Mesenteric fat pad (tissue), 1 donor: ENCODE data around the gene MFGE8. TPM values are rescaled to one million over a fixed set of nuclear protein-coding genes. Genes with fewer than 3 reads are reported as not detected.

Experiments used
- DNase-seq: peaks from one replicate; pipeline ENCODE4 v3.0.0-alpha.2; 2020; ENCODE audit warnings: low spot score
- total RNA-seq: library from RNA; stranded (reverse); fragmentation: NEBNext Ultra II Directional; extraction: Animal tissue kit (Norgen Biotek cat#: 25700); gene quantifications from one replicate; pipeline ENCODE4 v1.2.1, GENCODE V29; 2021
- donor health status: DM: yes; HTN: yes; CAD: no.

MFGE8 gene
- total RNA-seq, 1 donor from 2014 or later = 466 TPM

DNA sequence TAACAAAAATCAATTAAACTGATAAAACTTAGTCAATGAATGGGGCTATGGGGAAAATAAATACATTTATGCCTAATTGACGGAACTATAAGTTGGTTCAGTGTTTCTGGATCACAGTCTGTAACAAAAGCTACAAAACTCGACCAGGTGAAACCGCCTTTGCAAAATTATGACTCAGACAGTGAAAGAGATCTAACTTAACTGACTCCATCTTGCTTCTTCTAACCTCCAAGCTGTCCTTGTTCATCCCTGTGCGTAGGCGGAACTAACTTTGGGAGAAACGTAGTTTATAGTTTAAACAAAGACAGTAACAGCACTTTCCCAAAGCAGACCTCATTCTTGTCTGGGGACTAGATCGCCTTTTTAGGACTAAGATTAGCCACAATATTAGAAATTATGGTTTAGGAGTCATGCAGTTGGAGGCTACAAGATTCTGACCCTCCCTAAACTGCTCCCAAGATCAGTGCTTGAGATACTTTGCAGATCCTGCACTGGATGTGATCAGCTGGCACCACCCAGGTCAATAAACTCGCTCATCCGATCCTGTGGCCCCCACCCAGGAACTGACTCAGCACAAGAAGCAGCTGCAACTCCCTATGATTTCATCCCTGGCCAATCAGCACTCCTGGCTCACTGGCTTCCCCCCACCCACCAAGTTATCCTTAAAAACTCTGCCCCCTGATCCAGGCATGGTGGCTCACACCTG is 7.2 kb upstream of the MFGE8 start:
- DNase-seq = no peak

DNA sequence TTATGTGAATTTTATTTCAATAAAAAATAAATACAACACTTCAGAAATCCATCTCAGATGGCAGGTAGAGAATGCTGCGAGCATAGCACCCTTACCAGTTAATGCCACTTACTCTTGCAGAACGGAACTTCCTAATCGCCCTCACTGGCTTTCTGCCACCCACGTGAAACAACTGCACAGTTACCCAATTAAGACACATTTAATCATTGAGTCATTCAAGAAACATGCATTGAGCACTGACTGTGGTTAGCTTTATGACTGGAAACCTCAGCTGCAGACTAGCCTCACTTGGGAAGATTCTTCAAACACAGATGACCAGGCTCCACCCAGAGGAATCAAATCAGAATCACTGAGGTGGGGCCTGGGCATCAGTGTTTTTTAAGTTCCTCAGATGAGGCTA is 5.6 kb upstream of the MFGE8 start:
- DNase-seq = no peak

DNA sequence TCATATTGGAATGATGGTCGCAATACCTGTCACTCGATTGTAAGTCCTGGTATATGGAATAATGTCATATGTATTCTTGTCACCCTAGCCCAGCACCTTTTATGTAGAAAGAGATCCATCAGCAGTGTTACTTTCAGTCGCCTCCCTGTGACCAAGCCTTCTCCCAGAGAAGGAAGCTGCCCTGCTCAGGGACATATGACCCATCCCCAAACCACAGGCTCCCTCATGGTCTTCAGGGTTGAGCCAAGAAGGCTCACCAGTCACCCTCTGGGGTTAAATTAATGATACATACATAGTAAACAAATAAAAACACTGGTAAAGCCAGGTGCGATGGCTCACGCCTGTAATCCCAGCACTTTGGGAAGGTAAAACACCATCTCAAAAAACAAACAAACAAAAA is 4.6 kb upstream of the MFGE8 start:
- no peak for DNase-seq

DNA sequence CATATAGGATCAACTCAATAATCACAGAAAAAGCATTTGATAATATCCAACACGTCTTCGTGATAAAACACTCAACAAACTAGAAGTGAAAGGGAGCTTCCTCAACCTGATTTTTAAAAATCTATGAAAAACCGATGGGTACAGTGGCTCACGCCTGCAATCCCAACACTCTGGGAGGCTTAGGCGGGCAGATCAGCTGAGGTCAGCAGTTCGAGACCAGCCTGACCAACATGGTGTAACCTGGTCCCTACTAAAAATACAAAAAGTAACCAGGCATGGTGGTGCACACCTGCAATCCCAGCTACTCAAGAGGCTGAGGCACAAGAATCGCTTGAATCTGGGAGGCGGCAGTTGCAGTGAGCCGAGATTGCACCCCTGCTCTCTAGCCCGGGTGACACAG is 2.2 kb upstream of the MFGE8 start:
- no peak for DNase-seq

DNA sequence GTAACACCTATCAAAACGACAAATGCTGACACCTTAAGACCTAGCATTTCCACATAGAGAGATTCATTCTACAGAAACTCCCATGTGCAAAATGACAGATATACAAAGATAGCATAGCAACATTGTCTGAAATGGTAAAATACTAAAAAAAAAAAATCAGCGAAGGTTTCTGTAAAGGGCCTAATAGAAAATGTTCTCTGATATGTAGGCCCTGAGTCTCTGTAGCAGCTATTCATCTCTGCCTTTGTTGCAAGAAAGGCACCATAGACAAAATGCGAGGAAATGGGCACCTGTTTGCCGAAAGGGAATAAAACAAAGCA is 631 bp upstream of the MFGE8 start:
- no peak for DNase-seq

DNA sequence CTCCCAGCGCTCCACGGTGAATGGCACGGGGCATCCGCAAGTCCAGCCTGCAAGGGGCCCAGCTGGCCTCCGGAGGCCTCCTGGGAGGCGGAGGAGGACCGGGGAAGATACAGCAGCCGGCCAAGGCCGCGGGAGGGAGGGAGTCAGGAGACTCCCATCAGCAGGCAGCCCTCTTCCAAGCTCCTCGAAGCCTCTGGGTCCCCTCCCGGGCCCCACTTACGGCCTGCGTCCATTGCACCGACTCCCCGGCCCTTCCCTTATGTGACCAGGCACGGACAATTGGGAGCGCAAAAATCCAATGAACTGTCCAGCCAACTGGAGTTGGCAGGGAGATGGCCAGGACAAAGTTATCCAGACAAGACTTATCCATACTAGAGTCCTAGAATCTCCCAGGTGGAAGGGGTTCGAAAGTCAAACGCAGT is 668 bp downstream of the MFGE8 start:
- DNase-seq = no peak

DNA sequence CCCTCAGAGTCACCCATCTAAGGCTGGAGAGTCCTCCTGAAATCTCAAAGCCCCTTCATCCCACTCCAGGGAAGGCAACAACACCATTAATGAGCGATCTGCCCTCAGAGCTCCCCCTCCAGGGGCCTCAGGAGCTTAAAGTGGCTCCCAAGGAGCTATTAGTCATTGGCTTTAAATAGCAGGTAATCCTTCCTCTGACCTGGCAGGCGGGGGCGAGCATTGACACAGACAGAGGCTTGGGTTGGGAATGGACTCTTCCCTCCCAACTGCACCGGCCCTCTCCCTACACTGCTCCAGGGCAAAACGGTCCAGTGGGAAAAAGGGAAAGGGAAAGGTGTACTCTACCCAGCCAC is 1.4 kb downstream of the MFGE8 start:
- no peak for DNase-seq

DNA sequence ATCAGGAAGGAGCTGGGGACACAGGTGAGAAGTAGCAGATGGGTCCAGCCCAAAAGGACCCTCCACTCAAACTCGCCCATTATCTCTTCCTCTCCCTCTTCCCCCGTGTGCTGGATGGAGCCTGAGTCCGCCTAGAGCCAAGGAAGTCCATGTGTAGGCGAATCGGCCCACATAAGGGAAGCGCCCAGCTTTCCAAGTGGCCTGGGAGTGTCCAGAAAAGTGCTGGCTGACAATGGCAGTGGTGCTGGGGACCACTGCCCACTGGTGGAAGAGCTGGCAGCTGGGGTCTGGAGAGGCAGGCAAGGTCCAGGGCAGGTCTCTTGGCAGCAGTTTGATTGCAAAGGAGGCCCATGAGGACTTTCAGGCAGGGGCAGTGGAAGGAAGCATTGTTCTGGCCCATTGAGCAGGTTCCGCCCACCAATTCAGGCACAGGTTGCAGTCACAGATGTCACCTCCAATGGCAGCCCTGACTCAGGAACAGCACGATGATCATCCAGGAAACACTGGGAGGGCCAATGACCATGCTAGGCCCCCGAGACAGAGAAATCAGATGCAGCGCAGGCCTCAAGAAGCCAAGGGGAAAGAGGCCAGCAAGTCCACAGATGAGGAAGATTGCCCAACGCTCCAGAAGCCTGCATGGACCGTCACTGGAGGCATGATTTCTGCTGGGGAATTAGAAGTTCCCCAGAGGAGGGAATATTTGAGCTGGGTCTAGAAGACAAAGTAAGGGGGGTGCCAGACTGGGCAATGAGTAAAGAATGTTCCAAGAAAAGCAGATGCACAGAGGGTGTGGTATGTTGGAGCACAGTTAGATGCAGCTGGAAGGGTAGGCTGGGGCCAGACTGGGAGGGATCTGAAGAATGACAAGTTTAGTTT is 3.0 kb downstream of the MFGE8 start:
- DNase-seq = no peak

DNA sequence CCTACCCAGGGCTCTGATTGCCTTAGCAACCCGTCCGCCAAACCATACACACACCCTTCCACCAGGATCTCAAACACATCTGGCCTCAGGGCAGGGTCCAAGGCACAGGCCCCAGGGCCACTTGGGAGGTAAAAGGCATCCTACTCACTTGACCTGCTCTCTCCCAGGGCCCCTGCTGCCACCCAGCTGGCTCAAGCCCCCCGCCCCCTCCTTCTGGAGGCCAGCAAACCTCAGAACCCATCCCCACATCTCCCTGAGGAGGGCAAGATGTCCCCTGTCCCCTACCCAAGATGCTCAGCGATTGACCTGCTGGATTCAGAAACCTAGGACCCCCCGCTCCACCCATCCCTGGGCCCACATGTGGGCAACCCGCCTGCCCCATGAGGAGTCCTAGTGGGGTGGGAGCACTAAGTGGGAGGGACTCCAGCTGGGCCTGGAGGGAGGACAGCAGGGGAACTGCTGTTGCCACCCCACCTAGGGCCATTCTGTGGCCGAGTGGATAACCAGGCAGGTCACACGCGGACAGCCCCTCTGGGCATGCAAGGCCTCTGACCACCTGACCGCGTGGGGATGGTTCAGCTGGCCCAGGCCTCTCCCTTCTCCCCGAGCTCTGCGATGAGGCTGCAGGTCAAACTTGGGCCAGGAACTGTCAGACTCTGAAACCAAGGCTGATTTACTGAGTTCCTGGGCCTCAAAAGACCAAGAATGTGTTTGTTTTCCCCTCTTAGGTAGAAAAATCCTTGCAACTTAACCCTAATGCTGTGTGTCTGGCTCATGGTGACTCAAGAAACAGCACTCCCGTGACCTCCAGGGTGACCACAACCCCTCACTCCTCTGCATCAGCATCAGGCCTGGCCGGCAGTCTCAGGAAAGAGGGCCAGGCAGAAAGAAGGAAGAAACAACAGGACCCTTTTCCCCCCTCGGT is 4.2 kb downstream of the MFGE8 start:
- DNase-seq = no peak

DNA sequence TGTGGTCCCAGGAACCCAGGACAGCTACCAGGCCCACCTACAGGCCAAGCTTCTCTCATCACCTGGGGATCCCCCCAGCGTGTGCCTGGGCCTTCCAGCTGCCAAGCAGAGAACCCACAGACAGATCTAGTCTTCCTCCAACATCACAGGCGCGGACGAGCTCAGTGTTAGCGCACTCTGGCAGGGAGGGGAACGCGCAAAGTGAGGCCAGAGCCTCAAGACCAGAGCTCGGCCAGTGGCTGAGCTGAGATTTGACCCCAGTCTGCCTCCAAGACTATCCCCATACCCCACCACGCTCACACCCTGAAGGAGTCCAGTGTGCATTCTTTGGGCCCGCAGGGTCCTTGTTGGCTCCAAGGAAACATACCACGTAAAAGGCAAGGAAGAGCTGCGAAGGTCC is 5.1 kb downstream of the MFGE8 start:
- DNase-seq = no peak

DNA sequence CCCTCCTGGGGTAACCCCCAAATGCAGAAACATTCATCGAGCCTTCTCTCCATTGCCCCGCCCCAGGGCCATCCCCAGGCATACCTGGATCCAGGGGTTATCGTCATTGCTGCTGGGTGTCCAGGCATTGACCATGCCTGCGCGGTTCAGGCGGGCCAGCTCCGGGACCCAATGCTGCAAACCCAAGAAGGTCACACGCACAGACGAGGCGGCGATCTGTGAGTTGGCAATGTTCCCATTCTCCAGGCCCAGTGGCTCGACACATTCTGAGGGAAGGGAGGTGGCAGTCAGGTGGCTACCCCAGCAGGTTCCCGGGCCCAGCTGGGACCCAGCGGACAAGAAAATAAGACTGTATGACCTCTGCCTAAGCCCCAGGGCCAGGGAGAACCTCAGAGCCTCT is 6.1 kb downstream of the MFGE8 start:
- DNase-seq = no peak

DNA sequence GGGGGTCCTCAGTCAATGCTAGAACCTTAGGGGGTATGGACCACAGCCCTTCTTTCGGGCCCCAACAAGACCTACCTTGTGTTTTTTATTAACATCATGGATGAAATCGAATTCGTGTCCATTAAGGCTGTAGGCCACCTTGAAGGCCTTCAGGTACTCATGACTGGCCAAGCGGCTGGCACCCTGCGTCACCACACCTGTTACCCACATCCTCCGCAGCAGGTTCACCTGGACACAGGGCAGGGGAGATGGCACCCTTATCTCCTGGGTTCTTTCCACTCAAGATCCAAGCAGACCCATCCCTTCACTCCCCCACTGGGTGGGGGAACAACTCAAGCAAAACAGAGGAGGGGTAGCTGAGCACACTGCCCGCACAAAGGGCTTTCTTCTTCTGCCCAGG is 6.6 kb downstream of the MFGE8 start:
- DNase-seq = no peak

DNA sequence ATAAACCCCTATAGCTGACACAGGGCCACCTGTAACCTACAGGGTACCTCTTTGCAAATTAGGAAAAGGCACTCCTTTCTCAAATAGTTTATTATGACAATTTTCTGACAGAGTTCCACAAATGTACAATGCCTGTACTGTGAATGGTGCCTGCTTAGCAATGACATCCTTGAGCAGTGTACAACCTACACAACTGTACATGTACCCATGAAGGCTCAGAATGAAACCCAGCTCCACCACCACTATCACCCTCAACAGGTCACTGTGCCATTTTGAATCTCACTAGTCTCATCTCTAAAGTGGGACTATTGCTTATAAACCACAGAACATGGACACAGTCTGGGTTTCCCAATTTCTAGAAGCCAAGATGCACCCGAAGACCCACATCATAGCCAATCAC is 7.0 kb downstream of the MFGE8 start:
- no peak for DNase-seq

DNA sequence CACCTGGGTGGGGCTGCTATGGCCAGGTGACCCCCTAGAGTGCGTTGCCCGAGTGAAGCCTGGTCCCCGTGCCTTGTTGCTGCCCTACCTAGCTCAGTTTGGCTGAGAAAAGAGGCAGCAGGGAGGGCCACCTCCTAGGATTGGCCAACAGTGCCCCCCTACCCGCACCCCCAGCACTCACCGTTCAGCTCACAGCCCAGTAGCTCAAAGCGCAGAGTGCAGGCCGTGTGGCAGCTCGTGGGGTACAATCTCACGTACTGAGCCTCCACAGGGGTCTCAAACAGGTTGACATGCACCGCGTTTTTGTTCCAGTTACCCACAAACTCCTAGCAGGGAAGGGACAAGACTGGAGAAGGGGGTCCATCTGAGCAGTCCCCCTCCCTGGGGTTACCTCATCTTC is 7.6 kb downstream of the MFGE8 start:
- no peak for DNase-seq

DNA sequence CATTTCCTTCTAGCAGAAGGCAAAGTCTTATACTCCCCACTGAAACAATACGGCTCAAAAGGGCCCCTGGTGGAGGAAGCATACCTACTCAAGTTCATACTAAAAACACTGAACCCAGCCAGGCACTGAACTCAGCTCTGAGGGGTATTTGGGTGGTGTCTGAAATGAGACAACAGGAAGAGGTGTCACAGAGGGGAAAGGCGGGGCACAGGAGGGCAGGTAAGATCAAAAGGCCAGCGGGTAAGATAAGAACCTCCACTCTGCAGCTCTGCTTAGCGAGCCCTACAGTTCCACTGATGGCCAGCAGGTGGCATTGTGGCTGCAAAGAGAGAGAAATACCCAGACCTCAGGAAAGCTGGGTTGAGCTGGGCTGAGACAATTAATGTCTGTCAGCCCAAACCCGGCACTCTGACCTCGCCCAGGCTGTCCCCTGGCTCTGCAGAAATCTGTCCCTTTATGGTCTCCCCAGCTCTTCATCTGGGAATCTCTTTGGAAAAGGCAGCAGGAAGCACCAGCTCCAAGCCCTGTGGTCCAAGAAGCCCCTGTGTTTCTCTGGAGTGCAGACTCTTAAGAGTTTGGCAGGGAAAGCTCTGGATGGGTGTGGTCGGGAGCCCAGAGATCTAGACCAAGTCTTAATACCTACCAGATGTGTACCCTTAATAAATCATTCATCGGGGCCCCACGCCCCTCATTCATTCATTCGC is 8.4 kb downstream of the MFGE8 start:
- no peak for DNase-seq

DNA sequence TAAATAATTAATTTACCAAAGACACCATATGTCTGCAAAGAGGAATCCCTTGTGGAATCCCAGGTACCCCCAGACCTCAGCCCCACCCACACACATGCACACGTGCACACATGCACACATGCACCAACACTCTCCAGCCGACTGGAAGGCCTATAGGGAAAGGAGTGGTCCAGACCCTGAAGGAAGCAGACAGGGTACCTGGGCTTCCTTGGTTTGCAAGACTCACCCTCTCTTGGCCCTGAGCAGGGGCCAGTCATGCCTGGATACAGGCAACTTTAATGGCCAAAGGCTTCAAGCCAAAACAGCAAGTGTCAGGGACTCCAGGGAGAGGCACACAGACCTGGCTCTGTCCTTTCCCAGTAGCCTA is 8.9 kb downstream of the MFGE8 start:
- DNase-seq = no peak

DNA sequence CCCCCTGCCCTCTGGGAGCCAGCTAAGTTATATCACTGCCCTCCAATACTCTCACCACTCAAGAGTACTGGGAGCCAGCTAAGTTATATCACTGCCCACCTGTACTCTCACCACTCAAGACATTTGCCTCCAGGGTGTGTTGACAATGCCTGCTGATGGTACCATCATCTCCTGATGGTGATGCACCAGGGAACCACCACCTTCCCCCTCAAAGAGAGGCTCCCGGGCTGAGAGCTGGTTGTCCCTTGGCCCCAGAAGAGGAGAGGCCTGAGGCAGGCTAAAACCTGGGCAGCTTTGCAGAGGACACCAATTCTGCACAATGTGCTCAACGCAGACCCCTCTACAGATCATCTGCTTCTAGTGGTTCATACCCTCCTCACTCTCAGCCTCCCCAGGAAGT is 10.3 kb downstream of the MFGE8 start:
- no peak for DNase-seq

DNA sequence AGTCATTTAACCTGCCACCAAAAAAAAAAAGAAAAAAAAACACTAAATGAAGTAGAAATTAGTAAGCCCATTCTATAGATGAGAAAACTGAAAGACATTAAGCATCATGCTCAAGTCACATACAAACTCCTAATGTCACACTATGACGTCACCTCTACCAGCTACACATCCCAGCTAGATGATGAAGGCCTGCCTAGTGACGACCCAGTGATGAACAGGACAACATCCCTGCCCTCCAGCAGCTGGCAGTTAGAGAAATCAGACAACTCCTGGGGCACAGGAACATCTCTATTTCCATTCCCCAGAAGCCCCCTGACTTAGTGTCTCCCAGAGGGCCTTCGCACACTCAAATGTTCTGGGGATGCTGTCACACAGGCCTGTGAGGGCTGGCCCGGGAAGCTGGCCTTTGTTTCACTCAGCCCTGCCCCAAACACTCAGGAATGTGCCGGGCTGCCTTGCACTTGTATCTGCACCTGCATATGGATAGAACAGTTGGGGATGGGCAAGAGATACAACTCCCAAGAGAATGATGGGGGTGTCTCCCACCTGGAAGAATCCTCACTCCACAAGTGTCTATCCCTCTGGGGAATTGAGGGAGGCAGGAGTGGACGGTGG is 10.9 kb downstream of the MFGE8 start:
- DNase-seq = no peak

DNA sequence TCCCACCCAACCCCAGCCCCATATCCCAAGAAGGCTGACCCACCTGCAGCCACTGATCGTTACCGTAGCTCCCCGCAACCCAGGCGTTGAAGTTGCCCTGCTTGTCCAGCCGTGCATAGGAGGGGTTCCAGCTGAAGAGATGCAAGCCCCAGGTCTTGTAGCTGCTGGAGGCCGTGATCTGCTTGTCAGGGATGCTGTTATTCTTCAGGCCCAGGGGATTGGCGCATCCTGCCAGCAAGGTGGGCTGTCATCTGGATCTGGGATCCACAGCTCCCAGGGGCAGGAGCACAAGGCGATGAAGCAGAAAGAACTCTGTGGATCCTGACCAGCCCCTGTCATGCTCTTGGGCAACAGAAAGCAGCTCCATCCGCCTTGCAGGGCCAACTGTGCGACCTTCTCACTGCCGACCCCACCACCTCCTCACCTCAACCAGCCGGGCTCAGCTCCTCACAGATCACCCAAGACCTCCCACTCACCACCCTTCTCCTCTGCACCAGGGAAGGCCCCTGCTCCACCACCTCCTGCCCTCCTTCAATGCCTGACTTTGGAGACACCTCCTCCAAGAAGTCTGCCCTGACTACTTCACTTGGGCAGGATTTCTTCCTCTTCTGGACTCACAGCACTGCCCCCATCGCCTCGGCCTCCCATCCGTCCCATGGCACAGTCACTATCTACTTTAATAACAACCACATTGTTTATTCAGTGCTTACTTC is 11.5 kb downstream of the MFGE8 start:
- no peak for DNase-seq

DNA sequence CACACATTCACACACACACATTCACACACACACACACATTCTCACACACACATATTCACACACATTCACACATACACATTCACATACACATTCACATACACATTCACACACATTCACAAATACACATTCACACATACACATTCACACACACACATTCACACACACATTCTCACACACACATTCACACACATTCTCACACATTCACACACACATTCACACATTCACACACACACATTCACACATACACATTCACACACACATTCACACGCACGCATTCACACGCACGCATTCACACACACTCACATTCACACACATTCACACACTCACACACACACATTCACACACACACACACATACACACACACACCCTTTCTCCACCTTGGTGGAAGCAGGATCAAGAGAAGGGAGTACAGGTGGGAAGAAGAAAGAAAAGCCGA is 12.2 kb downstream of the MFGE8 start:
- DNase-seq = no peak
